ENCODE measurements around the gene GTF3C6. TPM values are rescaled to one million over a fixed set of nuclear protein-coding genes. Genes with fewer than 3 reads are reported as not detected.
"Not testable (repeated sequence)": the region's sequence is repeated elsewhere in the genome, so short reads cannot be mapped to it uniquely, and the experiment has no call there.

Gene GTF3C6
- polyA plus RNA-seq, 1 donor from 2014 or later: 96.2 TPM

DNA sequence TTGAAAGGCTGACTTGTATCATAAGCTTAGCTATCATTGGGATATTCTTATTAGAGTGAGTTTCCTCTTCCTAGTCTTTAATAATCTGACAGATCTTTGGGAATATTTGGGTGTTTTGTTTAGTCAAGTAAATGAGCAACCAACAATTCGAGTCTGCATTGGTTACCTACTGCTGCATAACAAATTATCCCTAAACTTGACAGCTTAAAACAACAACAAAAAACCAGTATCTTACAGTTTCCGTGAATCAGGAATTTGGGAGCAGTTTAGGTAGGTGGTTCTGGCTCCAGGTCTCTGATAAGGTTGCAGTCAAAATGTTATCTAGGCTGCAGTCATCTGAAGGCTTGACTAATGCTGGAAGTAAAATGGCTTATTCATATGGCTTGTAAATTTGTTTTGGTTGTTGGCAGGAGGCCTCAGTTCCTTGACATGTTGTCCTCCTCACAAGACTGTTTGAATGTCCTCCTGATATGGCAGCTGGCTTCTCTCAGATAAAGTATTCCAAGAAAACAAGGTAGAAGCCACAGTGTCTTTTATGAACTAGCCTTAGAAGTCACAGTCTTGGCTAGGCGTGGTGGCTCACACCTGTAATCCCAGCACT, 7.2 kb downstream of the GTF3C6 start:
- Histone ChIP-seq H2AFZ (ENCODE audit: low read depth, low read length) (no peak overlapping the region), H3F3A (ENCODE audit: insufficient read depth, low read length, poor library complexity, severe bottlenecking) (no peaks in the 10 kb centered on the region), H3K27me3 (ENCODE audit: insufficient read depth, low read depth, low read length) (no peaks in the 10 kb centered on the region), H3K9me3 (ENCODE audit: low read length) (no peaks in the 10 kb centered on the region), H3K4me3 (ENCODE audit: low read length) (no peak overlapping the region), H3K4me2 (ENCODE audit: low read length) (no peak overlapping the region), H3K27ac (ENCODE audit: low read length) (no peak overlapping the region), H3K36me3 (ENCODE audit: insufficient read depth, low read length) (no peaks in the 10 kb centered on the region), H4K20me1 (ENCODE audit: insufficient read depth) (no peaks in the 10 kb centered on the region), H3K9me2 (ENCODE audit: insufficient read depth, low read length) (no peaks in the 10 kb centered on the region), H3K9ac (ENCODE audit: low read length) (no peak overlapping the region), H3K79me2 (replicated peaks; ENCODE audit: insufficient read depth, low read length) (no peaks in the 10 kb centered on the region)
- TF ChIP-seq CTCF (IDR thresholded peaks at IDR 0.05; ENCODE audit: poor library complexity, severe bottlenecking): no peak

GRCh38 chr6:110968661-110969060, 10.2 kb downstream of the GTF3C6 start:
- H3K9me3 ChIP-seq (ENCODE audit: low read length); H3K36me3 ChIP-seq (ENCODE audit: insufficient read depth, low read length); H3K9me2 ChIP-seq (ENCODE audit: insufficient read depth, low read length); H3K79me2 ChIP-seq (replicated peaks; ENCODE audit: insufficient read depth, low read length); H2AFZ ChIP-seq (ENCODE audit: low read depth, low read length); H3K9ac ChIP-seq (ENCODE audit: low read length); H3K27me3 ChIP-seq (ENCODE audit: insufficient read depth, low read depth, low read length); H3K4me3 ChIP-seq (ENCODE audit: low read length); H3K27ac ChIP-seq (ENCODE audit: low read length); H3F3A ChIP-seq (ENCODE audit: insufficient read depth, low read length, poor library complexity, severe bottlenecking); H4K20me1 ChIP-seq (ENCODE audit: insufficient read depth); H3K4me2 ChIP-seq (ENCODE audit: low read length): not testable (repeated sequence)

DNA sequence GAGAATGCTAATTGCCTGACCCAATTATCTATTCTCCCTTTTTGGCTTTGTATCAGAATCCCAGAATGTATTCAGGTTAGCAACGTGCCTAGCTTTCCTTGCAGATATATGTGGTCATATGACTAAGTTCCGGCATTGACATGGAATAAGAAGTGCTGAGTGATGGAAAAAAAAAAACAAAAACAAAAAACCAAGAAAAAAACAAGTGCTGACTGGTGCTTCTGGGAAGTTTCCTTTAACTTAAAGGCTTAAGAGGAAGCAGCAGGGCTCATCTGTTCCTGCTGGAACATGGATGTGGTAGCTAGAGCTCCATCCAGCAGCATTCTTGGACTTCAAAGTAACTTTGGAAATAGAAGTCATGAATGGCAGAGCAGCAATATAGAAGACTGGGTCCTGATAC, 13.0 kb downstream of the GTF3C6 start:
- Histone ChIP-seq H3K27ac (ENCODE audit: low read length) (no peak overlapping the region), H3K4me2 (ENCODE audit: low read length) (no peak overlapping the region), H3K4me3 (ENCODE audit: low read length) (no peak overlapping the region), H3K27me3 (ENCODE audit: insufficient read depth, low read depth, low read length) (no peaks in the 10 kb centered on the region), H3F3A (ENCODE audit: insufficient read depth, low read length, poor library complexity, severe bottlenecking) (no peaks in the 10 kb centered on the region), H4K20me1 (ENCODE audit: insufficient read depth) (no peaks in the 10 kb centered on the region), H3K79me2 (replicated peaks; ENCODE audit: insufficient read depth, low read length) (no peaks in the 10 kb centered on the region), H3K9me3 (ENCODE audit: low read length) (no peaks in the 10 kb centered on the region), H3K9me2 (ENCODE audit: insufficient read depth, low read length) (no peaks in the 10 kb centered on the region), H3K36me3 (ENCODE audit: insufficient read depth, low read length) (no peaks in the 10 kb centered on the region), H3K9ac (ENCODE audit: low read length) (no peak overlapping the region), H2AFZ (ENCODE audit: low read depth, low read length) (no peak overlapping the region)
- TF ChIP-seq POLR2AphosphoS5 (IDR thresholded peaks at IDR 0.05) (no peak), RAD21 (conservative IDR thresholded peaks at IDR 0.05) (no peak), EP300 (conservative IDR thresholded peaks at IDR 0.05; ENCODE audit: poor library complexity, severe bottlenecking) (no peak), REST (IDR thresholded peaks at IDR 0.05; ENCODE audit: borderline replicate concordance) (no peak), TAF1 (IDR thresholded peaks at IDR 0.05; ENCODE audit: low read depth) (no peak), SMC3 (conservative IDR thresholded peaks at IDR 0.05; ENCODE audit: poor library complexity) (no peak), MXI1 (conservative IDR thresholded peaks at IDR 0.05; ENCODE audit: poor library complexity, severe bottlenecking) (no peak), CTCF (IDR thresholded peaks at IDR 0.05; ENCODE audit: poor library complexity, severe bottlenecking) (no peak), EZH2 (IDR thresholded peaks at IDR 0.05; ENCODE audit: borderline replicate concordance, insufficient read depth, low read length, poor library complexity, severe bottlenecking) (no peak)

All from neural cell (in vitro differentiated cells).